T-helper 17 cell (primary cell): ENCODE results near the gene HMG20A. TPM values are rescaled to one million over a fixed set of nuclear protein-coding genes. Genes with fewer than 3 reads are reported as not detected.
A peak's percentile ranks its signal among the peaks of the same experiment; 100 is the strongest.

Experiments
- ATAC-seq: fragments of 150-1000 bp; cut with Tn5 transposase; 2 replicates; pipeline ENCODE4 v1.10.0; 2021; ENCODE audit warnings: mild to moderate bottlenecking, moderate library complexity
- DNase-seq, 3 donors: peaks; one replicate each; pipeline versions ENCODE4 v3.0.0 to v3.0.0-alpha.2; 2020 to 2021
- H3K9me3 ChIP-seq: one replicate; pipeline ENCODE4 v1.7.0; 2013; ENCODE audit warnings: low read length, mild to moderate bottlenecking; ENCODE audit not compliant: control insufficient read depth, poor library complexity, severe bottlenecking
- H3K27ac Mint-ChIP-seq: one replicate; pipeline ENCODE4 v1.8.0; 2022; ENCODE audit warnings: mild to moderate bottlenecking, moderate library complexity, mixed read lengths
- H3K27me3 Mint-ChIP-seq: one replicate; pipeline ENCODE4 v1.8.0; 2022; ENCODE audit warnings: mixed read lengths
- H3K36me3 Mint-ChIP-seq: one replicate; pipeline ENCODE4 v1.8.0; 2022; ENCODE audit warnings: low read depth, mixed read lengths
- H3K4me1 Mint-ChIP-seq: one replicate; pipeline ENCODE4 v1.8.0; 2022; ENCODE audit warnings: mild to moderate bottlenecking, mixed read lengths
- H3K4me3 Mint-ChIP-seq: one replicate; pipeline ENCODE4 v1.8.0; 2022; ENCODE audit warnings: mild to moderate bottlenecking, moderate library complexity, mixed read lengths
- total RNA-seq, 4 donors: library from RNA in 2 of 4; stranded (reverse) in 2 of 4; gene quantifications; one replicate each; pipeline ENCODE4 v1.2.3 and lab custom pipeline; 2022 to 2026

The HMG20A gene
- total RNA-seq, 2 donors from 2014 or later: 22.3 to 30.6 TPM

- ATAC-seq: no peak
- DNase-seq: no peak
- H3K9me3 ChIP-seq: no peaks in the 10 kb centered on the region
- Mint-ChIP-seq H3K27me3 (no peaks in the 10 kb centered on the region), H3K36me3 (peaks cover 17% of the 10 kb centered on the region), H3K27ac (peak overlapping the region; percentile 82), H3K4me3 (no peak overlapping the region), H3K4me1 (peaks cover 37% of the 10 kb centered on the region)
Observed at GRCh38 chr15:77457905-77458265, 37.2 kb downstream of the HMG20A start.

GRCh38 chr15:77459031-77459430, 38.3 kb downstream of the HMG20A start:
- H3K27me3 Mint-ChIP-seq: no peaks in the 10 kb centered on the region
- H3K36me3 Mint-ChIP-seq: peaks cover 17% of the 10 kb centered on the region
- no peaks in the 10 kb centered on the region for H3K9me3 ChIP-seq
- ATAC-seq (no peak), DNase-seq (no peak)
- H3K27ac Mint-ChIP-seq: no peak overlapping the region
- peaks cover 33% of the 10 kb centered on the region for H3K4me1 Mint-ChIP-seq
- no peak overlapping the region for H3K4me3 Mint-ChIP-seq

- Mint-ChIP-seq H3K27ac (no peak overlapping the region), H3K4me1 (peaks cover 18% of the 10 kb centered on the region), H3K27me3 (no peaks in the 10 kb centered on the region), H3K4me3 (no peak overlapping the region), H3K36me3 (peaks cover 18% of the 10 kb centered on the region)
- H3K9me3 ChIP-seq: no peaks in the 10 kb centered on the region
- DNase-seq (no peak), ATAC-seq (no peak)
Observed at GRCh38 chr15:77461486-77461885, 40.8 kb downstream of the HMG20A start.

GRCh38 chr15:77464129-77464865, 43.6 kb downstream of the HMG20A start:
- H3K9me3 ChIP-seq: no peaks in the 10 kb centered on the region
- Mint-ChIP-seq H3K36me3 (peaks cover 23% of the 10 kb centered on the region), H3K27ac (no peak overlapping the region), H3K4me3 (no peak overlapping the region), H3K4me1 (peaks cover 8% of the 10 kb centered on the region), H3K27me3 (no peaks in the 10 kb centered on the region)
- DNase-seq: no peak
- no peak for ATAC-seq

GRCh38 chr15:77466521-77466920, 45.8 kb downstream of the HMG20A start:
- ATAC-seq: no peak
- no peak overlapping the region for H3K27ac Mint-ChIP-seq

GRCh38 chr15:77468896-77469295, 48.2 kb downstream of the HMG20A start:
- Mint-ChIP-seq H3K4me3 (no peak overlapping the region), H3K27me3 (no peaks in the 10 kb centered on the region), H3K36me3 (peaks cover 18% of the 10 kb centered on the region)

More at GRCh38 chr15:77466521-77466920, 45.8 kb downstream of the HMG20A start:
- H3K4me3 Mint-ChIP-seq: no peak overlapping the region
- peaks cover 14% of the 10 kb centered on the region for H3K36me3 Mint-ChIP-seq
- H3K9me3 ChIP-seq: no peaks in the 10 kb centered on the region
- DNase-seq: no peak
- peaks cover 3% of the 10 kb centered on the region for H3K4me1 Mint-ChIP-seq
- no peaks in the 10 kb centered on the region for H3K27me3 Mint-ChIP-seq

GRCh38 chr15:77470235-77470634, 49.5 kb downstream of the HMG20A start:
- no peak for ATAC-seq
- no peaks in the 10 kb centered on the region for H3K9me3 ChIP-seq
- peaks cover 18% of the 10 kb centered on the region for H3K36me3 Mint-ChIP-seq
- no peaks in the 10 kb centered on the region for H3K27me3 Mint-ChIP-seq
- no peak overlapping the region for H3K27ac Mint-ChIP-seq
- no peak for DNase-seq
- H3K4me1 Mint-ChIP-seq: peaks cover 5% of the 10 kb centered on the region
- no peak overlapping the region for H3K4me3 Mint-ChIP-seq

More at GRCh38 chr15:77468896-77469295, 48.2 kb downstream of the HMG20A start:
- Mint-ChIP-seq H3K4me1 (peaks cover 5% of the 10 kb centered on the region), H3K27ac (no peak overlapping the region)
- ATAC-seq (no peak), DNase-seq (no peak)
- H3K9me3 ChIP-seq: no peaks in the 10 kb centered on the region

GRCh38 chr15:77473328-77473727, 52.6 kb downstream of the HMG20A start:
- DNase-seq (no peak), ATAC-seq (no peak)
- Mint-ChIP-seq H3K4me1 (peaks cover 2% of the 10 kb centered on the region), H3K4me3 (no peak overlapping the region), H3K27me3 (no peaks in the 10 kb centered on the region), H3K27ac (no peak overlapping the region), H3K36me3 (peaks cover 11% of the 10 kb centered on the region)
- no peaks in the 10 kb centered on the region for H3K9me3 ChIP-seq

- no peaks in the 10 kb centered on the region for H3K9me3 ChIP-seq
- Mint-ChIP-seq H3K36me3 (peaks cover 9% of the 10 kb centered on the region), H3K27me3 (no peaks in the 10 kb centered on the region), H3K27ac (no peak overlapping the region), H3K4me3 (no peak overlapping the region), H3K4me1 (peaks cover 2% of the 10 kb centered on the region)
- DNase-seq (no peak), ATAC-seq (no peak)
Observed at GRCh38 chr15:77474310-77474988, 53.8 kb downstream of the HMG20A start.

GRCh38 chr15:77475001-77475400, 54.3 kb downstream of the HMG20A start:
- Mint-ChIP-seq H3K36me3 (peaks cover 9% of the 10 kb centered on the region), H3K27me3 (no peaks in the 10 kb centered on the region), H3K27ac (no peak overlapping the region), H3K4me1 (peaks cover 2% of the 10 kb centered on the region), H3K4me3 (no peak overlapping the region)
- no peaks in the 10 kb centered on the region for H3K9me3 ChIP-seq
- ATAC-seq (no peak), DNase-seq (no peak)

GRCh38 chr15:77475898-77476297, 55.2 kb downstream of the HMG20A start:
- no peak overlapping the region for H3K4me3 Mint-ChIP-seq
- peaks cover 2% of the 10 kb centered on the region for H3K4me1 Mint-ChIP-seq
- H3K27me3 Mint-ChIP-seq: no peaks in the 10 kb centered on the region
- peaks cover 9% of the 10 kb centered on the region for H3K36me3 Mint-ChIP-seq
- no peak overlapping the region for H3K27ac Mint-ChIP-seq
- ATAC-seq (no peak), DNase-seq (no peak)
- H3K9me3 ChIP-seq: no peaks in the 10 kb centered on the region

GRCh38 chr15:77476995-77477394, 56.3 kb downstream of the HMG20A start:
- peaks cover 4% of the 10 kb centered on the region for H3K36me3 Mint-ChIP-seq
- H3K27ac Mint-ChIP-seq: no peak overlapping the region
- H3K4me3 Mint-ChIP-seq: no peak overlapping the region
- H3K27me3 Mint-ChIP-seq: no peaks in the 10 kb centered on the region
- peaks cover 2% of the 10 kb centered on the region for H3K4me1 Mint-ChIP-seq
- DNase-seq: no peak
- no peak for ATAC-seq
- no peaks in the 10 kb centered on the region for H3K9me3 ChIP-seq

GRCh38 chr15:77478051-77478450, 57.4 kb downstream of the HMG20A start:
- peak overlapping the region; percentile 4 for H3K27ac Mint-ChIP-seq
- no peak for ATAC-seq
- no peaks in the 10 kb centered on the region for H3K27me3 Mint-ChIP-seq
- H3K36me3 Mint-ChIP-seq: peaks cover 3% of the 10 kb centered on the region
- no peak overlapping the region for H3K4me3 Mint-ChIP-seq
- H3K9me3 ChIP-seq: no peaks in the 10 kb centered on the region
- peaks cover 2% of the 10 kb centered on the region for H3K4me1 Mint-ChIP-seq
- DNase-seq: no peak

GRCh38 chr15:77479015-77479414, 58.3 kb downstream of the HMG20A start:
- peak overlapping the region; percentile 4 for H3K27ac Mint-ChIP-seq
- no peaks in the 10 kb centered on the region for H3K27me3 Mint-ChIP-seq
- no peak overlapping the region for H3K4me3 Mint-ChIP-seq
- H3K4me1 Mint-ChIP-seq: no peaks in the 10 kb centered on the region
- ATAC-seq: no peak
- no peak for DNase-seq
- H3K9me3 ChIP-seq: no peaks in the 10 kb centered on the region
- peaks cover 7% of the 10 kb centered on the region for H3K36me3 Mint-ChIP-seq
